Testis (tissue), 3 donors: Measurements from ENCODE around the gene CTTNBP2. TPM values are rescaled to one million over a fixed set of nuclear protein-coding genes. Genes with fewer than 3 reads are reported as not detected.

Experiments used
- DNase-seq: peaks from one replicate; pipeline ENCODE4 v3.0.0-alpha.2; 2019
- H3K27ac ChIP-seq, 2 donors: fragments of 200-600 bp; sonication (generic); one replicate each; pipeline ENCODE4 v1.5.1; 2019
- H3K27me3 ChIP-seq: fragments of 200-600 bp; sonication (generic); one replicate; pipeline ENCODE4 v1.5.1; 2019
- H3K36me3 ChIP-seq: fragments of 200-600 bp; sonication (generic); one replicate; pipeline ENCODE4 v1.5.1; 2017; ENCODE audit warnings: low read depth; ENCODE audit errors: missing control alignments
- H3K4me1 ChIP-seq: fragments of 200-600 bp; sonication (generic); one replicate; pipeline ENCODE4 v1.5.1; 2019
- H3K4me3 ChIP-seq, 2 donors: fragments of 200-600 bp; sonication (generic); one replicate each; pipeline ENCODE4 v1.5.1; 2017 to 2019
- H3K9me3 ChIP-seq: fragments of 200-600 bp; sonication (generic); one replicate; pipeline ENCODE4 v1.5.1; 2017
- CTCF ChIP-seq, 3 experiments: fragments of 450-650 bp in 2 of 3; fragments of 200-600 bp in 1 of 3; sonication (generic) in 1 of 3; IDR thresholded peaks; one replicate each; pipeline ENCODE4 v1.5.1; 2016 to 2019; ENCODE audit warnings: antibody characterized with exemption in 3 of 3, mild to moderate bottlenecking in 2 of 3, moderate library complexity in 1 of 3
- POLR2A ChIP-seq: fragments of 450-650 bp; IDR thresholded peaks from one replicate; pipeline ENCODE4 v1.6.1; 2017; ENCODE audit warnings: antibody characterized with exemption, mild to moderate bottlenecking, moderate library complexity
- WGBS, 2 donors: methylation state at CpG; one replicate each; pipeline ENCODE4 v1.1.5; 2018; 5-methylcytosine and 5-hydroxymethylcytosine counted together
- intact Hi-C: fragments of 100-400 bp; cut with DNase I; formaldehyde crosslinking; loops from one replicate; pipeline ENCODE4 v1.15.1; 2023; ENCODE audit warnings: low total_unique reads
- polyA plus RNA-seq: library from polyadenylated mRNA; stranded (reverse); fragments of 350-450 nt; fragmentation: Illumina TruSeq; extraction: RNeasy Lipid Tissue Mini Kit (QIAGEN cat#74804); gene quantifications from one replicate; pipeline ENCODE4 v1.2.3, GENCODE V29; 2014; ENCODE audit warnings: low read depth, low replicate concordance; ENCODE audit not compliant: insufficient read depth
- total RNA-seq, 2 donors: library from RNA; depleted of rRNA; stranded (reverse); fragments of >200 nt; gene quantifications; one replicate each; pipeline ENCODE4 v1.2.3, GENCODE V29; 2016

The CTTNBP2 gene
- total and polyA plus RNA-seq, 3 donors from 2014 or later, result 2.7 to 4.3 (median 3.4) TPM

DNA sequence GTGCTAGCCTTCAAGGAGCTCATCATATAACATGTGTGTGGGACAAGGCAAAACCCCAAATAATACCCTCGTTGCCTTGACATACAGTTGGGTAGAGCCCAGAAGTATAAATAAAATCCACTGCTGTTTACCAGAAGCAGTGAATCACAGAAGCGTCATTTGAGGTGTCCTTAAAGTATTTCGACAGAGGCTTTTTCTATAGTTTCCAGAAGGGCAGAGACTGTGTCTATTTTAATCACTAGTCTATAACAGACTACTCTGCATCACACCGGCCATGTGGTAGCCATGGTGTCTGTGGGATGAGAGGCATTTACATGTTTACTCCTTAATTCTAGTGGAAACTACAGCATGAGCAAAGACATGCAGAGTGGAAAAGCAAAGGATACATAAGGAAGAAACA, 131.3 kb downstream of the CTTNBP2 start:
- no peaks in the 10 kb centered on the region for H3K36me3 ChIP-seq
- DNase-seq, result no peak
- no peaks in the 10 kb centered on the region for H3K9me3 ChIP-seq
- H3K27ac ChIP-seq, result no peak overlapping the region
- TF ChIP-seq CTCF (IDR thresholded peaks at IDR 0.05) (no peak), POLR2A (no peak)
- 93 to 94% methylated on average over 4 of the region's 4 CpGs for WGBS, 2 donors
- intact Hi-C loops, result no loop called here
- H3K4me1 ChIP-seq, result no peaks in the 10 kb centered on the region
- no peak overlapping the region for H3K4me3 ChIP-seq
- no peaks in the 10 kb centered on the region for H3K27me3 ChIP-seq

- no peak for DNase-seq
- Histone ChIP-seq H3K4me3 (no peak overlapping the region), H3K36me3 (no peaks in the 10 kb centered on the region), H3K27me3 (no peaks in the 10 kb centered on the region), H3K9me3 (no peaks in the 10 kb centered on the region), H3K4me1 (no peaks in the 10 kb centered on the region), H3K27ac (no peak overlapping the region)
- WGBS, 2 donors, result 82 to 91% methylated on average over 4 of the region's 4 CpGs
- intact Hi-C loops, result no loop called here
- no peak for TF ChIP-seq POLR2A
- no peak for TF ChIP-seq CTCF (IDR thresholded peaks at IDR 0.05)
Observed at GRCh38 chr7:117739085-117739484, 134.2 kb downstream of the CTTNBP2 start.

DNA sequence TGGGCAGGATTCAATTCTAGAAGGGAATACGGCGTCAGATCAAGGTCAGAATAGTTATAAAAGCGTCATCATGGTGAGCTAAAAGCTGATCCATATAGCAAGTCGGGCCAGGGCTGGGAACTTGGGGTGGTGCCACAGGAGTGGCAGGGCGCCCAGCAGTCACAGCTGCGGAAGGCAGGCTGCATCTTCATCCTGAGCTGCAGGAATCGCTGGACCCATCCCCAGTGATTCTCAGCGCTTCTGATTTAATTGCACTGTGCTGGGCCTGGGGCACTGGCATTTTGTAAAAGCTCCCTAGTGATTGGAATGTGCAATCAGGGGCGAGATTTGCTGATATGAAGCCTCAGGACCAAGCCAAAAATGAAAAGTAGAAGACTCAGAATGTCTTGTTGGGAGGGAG, 135.3 kb downstream of the CTTNBP2 start:
- DNase-seq, result no peak

GRCh38 chr7:117731455-117731854, 141.8 kb downstream of the CTTNBP2 start:
- intact Hi-C loops, result no loop called here
- Histone ChIP-seq H3K27me3 (no peaks in the 10 kb centered on the region), H3K9me3 (no peaks in the 10 kb centered on the region), H3K4me3 (no peak overlapping the region), H3K27ac (no peak overlapping the region), H3K4me1 (no peaks in the 10 kb centered on the region), H3K36me3 (no peaks in the 10 kb centered on the region)
- DNase-seq, result no peak
- TF ChIP-seq POLR2A (no peak), CTCF (IDR thresholded peaks at IDR 0.05) (no peak)
- 83 to 89% methylated on average over 6 of the region's 6 CpGs for WGBS, 2 donors

More for the DNA sequence above, 135.3 kb downstream of the CTTNBP2 start:
- intact Hi-C loops, result no loop called here
- WGBS, 2 donors, result 84 to 89% methylated on average over 9 of the region's 9 CpGs
- H3K4me1 ChIP-seq, result no peaks in the 10 kb centered on the region
- H3K27ac ChIP-seq, result no peak overlapping the region
- no peak for TF ChIP-seq POLR2A
- no peak for TF ChIP-seq CTCF (IDR thresholded peaks at IDR 0.05)
- no peaks in the 10 kb centered on the region for H3K27me3 ChIP-seq
- H3K9me3 ChIP-seq, result no peaks in the 10 kb centered on the region
- no peaks in the 10 kb centered on the region for H3K36me3 ChIP-seq
- H3K4me3 ChIP-seq, result no peak overlapping the region

DNA sequence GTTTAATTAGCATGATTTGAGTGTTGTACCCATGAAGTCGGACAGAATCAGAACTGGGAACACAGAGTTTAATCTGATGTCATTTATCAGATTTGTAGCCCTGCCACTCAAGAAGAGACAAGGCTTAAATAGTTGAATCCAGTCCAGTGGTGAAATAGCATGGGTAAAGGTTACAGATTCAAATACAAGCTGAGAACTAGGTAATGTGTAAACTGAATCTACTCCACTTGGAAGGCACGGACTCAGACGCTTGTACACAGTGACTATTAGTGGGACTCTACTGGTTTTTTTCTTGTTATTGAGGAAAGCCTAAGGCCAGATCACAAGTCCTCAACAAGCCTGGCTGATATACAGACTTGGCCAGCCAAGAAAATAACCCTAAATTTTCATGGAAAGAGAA, 142.9 kb downstream of the CTTNBP2 start:
- intact Hi-C loops, result no loop called here
- no peaks in the 10 kb centered on the region for H3K27me3 ChIP-seq

More for the DNA sequence above, 142.9 kb downstream of the CTTNBP2 start:
- H3K27ac ChIP-seq, result no peak overlapping the region
- H3K36me3 ChIP-seq, result no peaks in the 10 kb centered on the region
- H3K9me3 ChIP-seq, result no peaks in the 10 kb centered on the region
- TF ChIP-seq POLR2A (no peak), CTCF (IDR thresholded peaks at IDR 0.05) (no peak)
- WGBS, 2 donors, result 90 to 94% methylated on average over 3 of the region's 3 CpGs
- H3K4me3 ChIP-seq, result no peak overlapping the region
- DNase-seq, result no peak
- no peaks in the 10 kb centered on the region for H3K4me1 ChIP-seq
